Natural killer cell treated with Interleukin-12 subunit alpha and Interleukin-12 subunit beta and Interleukin-15 and Interleukin-18, amount 100 ng/mL, for 72 hours (primary cell): ENCODE measurements around the gene PGP. TPM values are rescaled to one million over a fixed set of nuclear protein-coding genes. Genes with fewer than 3 reads are reported as not detected.

Source experiments
- ATAC-seq, 2 donors: fragments of 150-1000 bp; cut with Tn5 transposase in 1 of 2; sonication (Bioruptor Pico), chemical (Tn5 transposase) in 1 of 2; 2 replicates each; pipeline ENCODE4 v1.10.0; 2021
- DNase-seq: peaks from one replicate; pipeline ENCODE4 v3.0.0; 2022; ENCODE audit warnings: low spot score
- H3K27ac Mint-ChIP-seq, 2 donors: 1 replicate in 1 of 2; 2 replicates in 1 of 2; pipeline ENCODE4 v1.8.0; 2022; ENCODE audit warnings: mixed read lengths in 2 of 2, mild to moderate bottlenecking in 1 of 2, moderate library complexity in 1 of 2
- H3K27me3 Mint-ChIP-seq, 2 donors: 1 replicate in 1 of 2; 2 replicates in 1 of 2; pipeline ENCODE4 v1.8.0; 2022; ENCODE audit warnings: mixed read lengths in 2 of 2
- H3K36me3 Mint-ChIP-seq: one replicate; pipeline ENCODE4 v1.8.0; 2022; ENCODE audit warnings: mixed read lengths
- H3K4me1 Mint-ChIP-seq, 2 donors: 1 replicate in 1 of 2; 2 replicates in 1 of 2; pipeline ENCODE4 v1.8.0; 2022; ENCODE audit warnings: low read depth in 2 of 2, mixed read lengths in 2 of 2, mild to moderate bottlenecking in 1 of 2
- H3K4me3 Mint-ChIP-seq: one replicate; pipeline ENCODE4 v1.8.0; 2022; ENCODE audit warnings: mixed read lengths
- H3K9me3 Mint-ChIP-seq: 2 replicates; pipeline ENCODE4 v1.8.0; 2022; ENCODE audit warnings: mixed read lengths
- total RNA-seq, 2 donors: library from RNA; stranded (reverse); gene quantifications; one replicate each; pipeline ENCODE4 v1.2.3, GENCODE V29; 2022

The PGP gene
- total RNA-seq, 2 donors from 2014 or later, result 18.8 to 39.8 TPM

DNA sequence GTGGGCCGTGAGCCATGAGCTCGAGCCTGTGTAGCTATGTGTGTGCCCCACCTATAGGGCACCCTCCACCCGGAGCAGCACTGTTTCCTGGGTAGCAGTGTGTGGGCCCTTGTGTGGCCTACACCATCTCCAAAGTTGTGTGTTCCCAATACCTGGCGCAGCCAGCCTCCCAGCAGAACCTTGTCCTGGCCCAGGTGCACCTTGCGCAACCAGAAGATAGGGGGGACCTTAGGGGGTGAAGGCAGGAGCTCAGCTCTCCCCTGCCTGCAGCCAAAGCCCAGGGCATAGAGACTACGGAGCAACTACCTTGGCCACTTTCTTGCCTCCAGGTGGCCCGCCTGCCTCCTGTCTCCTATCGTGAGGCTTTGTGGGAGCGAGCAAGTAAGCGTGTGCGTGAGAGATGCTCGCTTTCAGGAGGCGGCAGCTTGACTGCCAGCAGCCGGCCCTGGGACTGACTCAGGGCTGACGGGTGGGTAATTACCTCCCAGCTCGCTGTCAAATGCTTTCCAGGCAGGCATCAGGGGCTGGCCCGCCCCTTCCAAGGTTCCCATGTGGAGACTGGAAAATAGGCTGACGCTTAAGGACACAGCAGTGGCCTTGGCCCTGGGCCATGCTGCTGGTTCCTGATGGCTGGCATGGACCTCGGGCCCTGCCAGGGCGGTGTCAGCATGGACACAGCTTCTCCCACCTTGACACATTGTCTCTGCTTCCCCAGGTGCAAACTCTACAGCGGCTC lies 40.1 kb downstream of the PGP start:
- H3K36me3 Mint-ChIP-seq, result no peaks in the 10 kb centered on the region
- ATAC-seq, result no peak
- H3K4me1 Mint-ChIP-seq, result peaks cover 0 to 3% of the 10 kb centered on the region in 2 donors
- no peaks in the 10 kb centered on the region for H3K9me3 Mint-ChIP-seq
- no peaks in the 10 kb centered on the region for H3K27me3 Mint-ChIP-seq
- no peak overlapping the region for H3K4me3 Mint-ChIP-seq
- no peak overlapping the region for H3K27ac Mint-ChIP-seq
- no peak for DNase-seq

DNA sequence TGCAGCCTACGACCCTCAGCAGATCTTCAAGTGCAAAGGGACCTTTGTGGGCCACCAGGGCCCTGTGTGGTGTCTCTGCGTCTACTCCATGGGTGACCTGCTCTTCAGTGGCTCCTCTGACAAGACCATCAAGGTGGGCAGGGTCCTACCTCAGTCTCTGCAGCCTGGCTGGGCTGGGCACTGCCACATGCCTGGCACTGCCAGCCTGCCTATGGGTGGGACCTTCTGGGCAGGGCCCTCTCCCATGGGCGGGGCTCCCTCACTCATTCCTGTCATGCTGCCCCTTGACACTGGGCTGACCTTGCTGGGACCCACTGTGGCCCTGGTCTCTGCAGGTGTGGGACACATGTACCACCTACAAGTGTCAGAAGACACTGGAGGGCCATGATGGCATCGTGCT lies 40.7 kb downstream of the PGP start:
- DNase-seq, result no peak
- no peaks in the 10 kb centered on the region for H3K36me3 Mint-ChIP-seq
- no peak overlapping the region for H3K4me3 Mint-ChIP-seq
- peaks cover 0 to 3% of the 10 kb centered on the region in 2 donors for H3K4me1 Mint-ChIP-seq
- no peaks in the 10 kb centered on the region for H3K9me3 Mint-ChIP-seq
- ATAC-seq, result no peak
- H3K27me3 Mint-ChIP-seq, result no peaks in the 10 kb centered on the region
- no peak overlapping the region for H3K27ac Mint-ChIP-seq

DNA sequence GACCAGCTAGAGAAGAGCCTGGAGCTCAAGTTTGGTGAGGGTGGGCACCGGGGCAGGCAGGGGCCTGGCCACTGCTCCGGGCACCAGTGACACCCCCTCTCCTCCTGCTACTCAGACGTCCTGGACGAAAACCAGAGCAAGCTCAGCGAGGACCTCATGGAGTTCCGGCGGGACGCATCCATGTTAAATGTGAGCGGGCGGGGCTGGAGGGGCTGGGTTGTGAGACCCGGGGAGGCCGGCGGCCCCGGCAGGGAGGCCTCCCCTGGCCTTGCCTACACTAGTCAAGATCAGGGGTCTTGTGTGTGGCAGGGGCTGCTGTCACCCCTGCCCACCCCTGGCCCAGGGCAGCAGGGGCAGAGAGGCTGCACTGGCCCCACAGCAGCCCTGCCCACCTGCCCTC lies 41.3 kb downstream of the PGP start:
- DNase-seq (no peak), ATAC-seq (no peak)
- H3K4me1 Mint-ChIP-seq, result peaks cover 0 to 3% of the 10 kb centered on the region in 2 donors
- H3K36me3 Mint-ChIP-seq, result no peaks in the 10 kb centered on the region
- H3K27ac Mint-ChIP-seq, result no peak overlapping the region
- no peak overlapping the region for H3K4me3 Mint-ChIP-seq
- no peaks in the 10 kb centered on the region for H3K9me3 Mint-ChIP-seq
- no peaks in the 10 kb centered on the region for H3K27me3 Mint-ChIP-seq

DNA sequence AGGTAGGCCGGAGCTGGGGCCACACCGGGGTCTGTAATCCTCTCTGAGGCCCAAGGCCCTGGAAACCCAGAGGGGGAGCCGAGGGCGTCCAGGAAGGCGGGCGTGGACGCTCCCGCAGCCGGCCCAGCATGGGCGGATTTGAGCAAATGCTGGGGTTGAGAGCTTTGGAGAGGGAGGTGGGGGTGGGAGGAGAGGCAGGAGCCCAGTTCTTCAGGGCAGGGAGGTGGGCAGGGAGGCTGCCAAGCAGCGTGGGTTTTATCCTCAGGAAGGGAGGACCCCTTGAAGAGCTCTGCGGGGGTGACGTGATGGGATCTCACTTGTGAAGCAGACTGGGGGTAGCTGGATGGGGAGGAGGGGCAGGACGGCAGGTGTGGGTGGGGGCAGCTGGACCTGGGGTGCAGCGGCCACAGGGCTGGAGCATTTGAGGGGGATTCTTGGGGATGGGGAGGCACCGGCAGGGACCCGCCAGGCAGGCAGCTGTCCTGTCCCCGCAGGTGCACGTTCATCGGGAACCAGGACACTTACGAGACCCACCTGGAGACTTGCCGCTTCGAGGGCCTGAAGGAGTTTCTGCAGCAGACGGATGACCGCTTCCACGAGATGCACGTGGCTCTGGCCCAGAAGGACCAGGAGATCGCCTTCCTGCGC lies 41.8 kb downstream of the PGP start:
- peaks cover 0 to 3% of the 10 kb centered on the region in 2 donors for H3K4me1 Mint-ChIP-seq
- ATAC-seq, result no peak
- H3K36me3 Mint-ChIP-seq, result no peaks in the 10 kb centered on the region
- H3K27ac Mint-ChIP-seq, result no peak overlapping the region
- H3K27me3 Mint-ChIP-seq, result no peaks in the 10 kb centered on the region
- DNase-seq, result no peak
- no peaks in the 10 kb centered on the region for H3K9me3 Mint-ChIP-seq
- no peak overlapping the region for H3K4me3 Mint-ChIP-seq

DNA sequence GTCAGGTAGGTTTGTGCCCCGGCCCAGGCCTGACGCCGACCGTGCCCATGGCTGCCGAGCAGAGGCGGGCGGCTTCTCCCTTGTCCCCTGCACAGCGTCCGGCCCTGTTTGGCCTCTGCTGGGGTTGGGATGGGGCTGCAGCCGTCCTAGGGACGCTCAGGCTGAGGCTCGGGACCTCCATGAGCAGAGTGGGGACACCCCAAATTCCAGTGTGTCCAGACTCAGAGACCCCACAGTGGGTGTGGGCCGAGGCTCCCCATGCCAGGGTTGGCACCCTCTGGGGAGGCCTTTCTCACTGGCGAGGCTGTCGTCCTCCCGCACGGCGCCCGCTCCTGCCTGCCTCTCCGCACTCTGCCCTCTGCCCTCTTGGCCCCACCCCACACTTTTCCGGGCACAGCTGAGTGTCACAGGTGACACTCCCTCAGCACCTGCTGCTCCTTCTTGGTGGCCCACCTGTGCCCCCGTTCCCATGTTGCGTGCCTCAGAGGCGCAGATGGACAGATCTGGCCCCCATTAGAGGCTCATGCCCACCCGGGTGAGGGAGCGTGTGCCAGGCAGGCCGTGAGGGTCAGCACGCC lies 43.0 kb downstream of the PGP start:
- ATAC-seq, result no peak
- H3K27me3 Mint-ChIP-seq, result no peaks in the 10 kb centered on the region
- H3K27ac Mint-ChIP-seq, result no peak overlapping the region
- H3K36me3 Mint-ChIP-seq, result no peaks in the 10 kb centered on the region
- DNase-seq, result no peak
- H3K9me3 Mint-ChIP-seq, result no peaks in the 10 kb centered on the region
- no peak overlapping the region for H3K4me3 Mint-ChIP-seq
- no peaks in the 10 kb centered on the region for H3K4me1 Mint-ChIP-seq

DNA sequence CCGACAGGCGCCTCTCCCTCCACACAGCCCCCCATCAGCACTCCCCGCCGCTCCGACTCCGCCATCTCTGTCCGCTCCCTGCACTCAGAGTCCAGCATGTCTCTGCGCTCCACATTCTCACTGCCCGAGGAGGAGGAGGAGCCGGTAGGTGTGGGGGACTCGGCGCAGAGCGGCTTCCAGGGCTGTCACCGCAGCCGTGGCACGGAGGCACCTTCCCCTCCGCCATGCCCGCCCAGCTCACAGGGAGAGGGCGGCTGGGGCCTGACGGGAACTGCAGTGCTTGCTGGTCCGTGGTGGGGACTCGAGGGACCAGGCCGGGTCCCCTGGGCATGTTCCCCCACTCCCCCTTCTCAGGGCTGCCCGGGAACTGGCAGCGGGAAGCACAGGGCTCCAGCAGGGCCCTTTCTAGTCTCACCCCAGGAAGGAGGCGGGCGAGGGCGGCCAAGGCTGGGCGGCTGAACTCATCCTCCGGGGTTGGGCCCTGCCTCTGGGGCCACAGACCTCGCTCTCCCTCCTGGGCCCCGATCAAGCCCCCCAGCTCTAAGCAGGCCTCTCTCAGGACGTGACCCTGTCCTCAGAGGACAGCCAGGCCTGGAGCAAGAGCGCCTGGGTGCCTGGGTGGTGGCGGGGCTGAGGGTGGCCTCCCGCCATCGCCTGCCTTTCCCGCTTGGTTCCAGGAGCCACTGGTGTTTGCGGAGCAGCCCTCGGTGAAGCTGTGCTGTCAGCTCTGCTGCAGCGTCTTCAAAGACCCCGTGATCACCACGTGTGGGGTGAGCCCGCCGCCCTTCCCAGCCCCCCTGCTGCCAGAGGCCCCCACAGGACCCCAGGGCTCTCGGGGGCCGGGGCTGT lies 43.8 kb downstream of the PGP start:
- no peaks in the 10 kb centered on the region for H3K9me3 Mint-ChIP-seq
- H3K27me3 Mint-ChIP-seq, result no peaks in the 10 kb centered on the region
- H3K36me3 Mint-ChIP-seq, result no peaks in the 10 kb centered on the region
- no peak for ATAC-seq
- no peaks in the 10 kb centered on the region for H3K4me1 Mint-ChIP-seq
- no peak for DNase-seq
- no peak overlapping the region for H3K4me3 Mint-ChIP-seq
- no peak overlapping the region for H3K27ac Mint-ChIP-seq

DNA sequence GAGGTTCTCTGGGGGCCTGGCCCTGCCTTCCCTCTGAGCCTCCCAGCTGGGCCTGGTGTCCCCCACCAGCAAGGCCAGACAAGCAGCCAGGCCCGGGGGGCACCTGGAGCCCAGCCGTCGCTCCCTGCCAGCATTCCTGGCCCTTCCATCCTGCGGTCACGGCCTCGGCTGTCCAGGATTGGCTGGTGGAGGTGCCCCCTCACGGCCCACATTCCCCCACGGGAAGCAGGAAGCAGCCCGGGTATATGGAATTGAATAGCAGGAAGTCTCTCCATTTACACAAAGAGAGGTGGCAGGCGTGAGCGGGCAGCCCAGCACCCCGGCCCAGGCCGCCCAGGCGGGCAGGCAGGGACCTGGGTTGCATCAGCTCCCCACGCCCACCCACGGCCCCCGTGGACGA lies 44.6 kb downstream of the PGP start:
- ATAC-seq, result no peak
- no peaks in the 10 kb centered on the region for H3K27me3 Mint-ChIP-seq
- H3K4me1 Mint-ChIP-seq, result no peaks in the 10 kb centered on the region
- H3K27ac Mint-ChIP-seq, result no peak overlapping the region
- no peak overlapping the region for H3K4me3 Mint-ChIP-seq
- H3K36me3 Mint-ChIP-seq, result no peaks in the 10 kb centered on the region
- DNase-seq, result no peak
- no peaks in the 10 kb centered on the region for H3K9me3 Mint-ChIP-seq

DNA sequence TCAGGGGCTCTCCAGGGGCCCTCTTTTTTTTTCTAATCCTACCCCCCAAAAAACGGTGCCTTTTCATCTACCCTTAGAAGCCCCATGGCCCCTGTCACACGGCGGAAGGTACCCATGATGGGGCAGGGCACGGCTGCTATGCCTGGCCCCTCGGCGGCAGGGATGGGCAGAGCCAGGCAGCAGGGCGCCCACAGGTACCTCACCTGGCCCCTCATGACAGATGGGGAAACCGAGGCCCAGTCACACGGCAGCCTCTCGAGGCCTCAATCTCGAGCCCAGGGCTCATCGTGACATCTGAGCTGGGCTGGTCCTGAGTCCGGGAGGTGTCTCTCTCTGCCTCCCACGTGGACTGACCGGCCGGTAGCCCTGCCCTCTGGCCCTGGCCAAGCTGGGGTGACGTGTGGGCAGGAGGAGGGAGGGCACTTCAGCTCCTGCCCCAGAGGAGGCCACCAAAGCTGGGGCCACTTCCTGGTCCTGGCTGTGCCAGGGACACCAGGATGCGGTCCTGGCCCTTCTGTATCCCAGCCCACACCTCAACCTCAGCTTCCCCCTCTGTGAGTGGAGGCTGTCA lies 47.5 kb downstream of the PGP start:
- no peaks in the 10 kb centered on the region for H3K9me3 Mint-ChIP-seq
- H3K4me3 Mint-ChIP-seq, result no peak overlapping the region
- H3K27ac Mint-ChIP-seq, result no peak overlapping the region
- DNase-seq, result no peak
- peaks cover 0 to 3% of the 10 kb centered on the region in 2 donors for H3K4me1 Mint-ChIP-seq
- no peaks in the 10 kb centered on the region for H3K27me3 Mint-ChIP-seq
- H3K36me3 Mint-ChIP-seq, result no peaks in the 10 kb centered on the region
- ATAC-seq, result no peak

DNA sequence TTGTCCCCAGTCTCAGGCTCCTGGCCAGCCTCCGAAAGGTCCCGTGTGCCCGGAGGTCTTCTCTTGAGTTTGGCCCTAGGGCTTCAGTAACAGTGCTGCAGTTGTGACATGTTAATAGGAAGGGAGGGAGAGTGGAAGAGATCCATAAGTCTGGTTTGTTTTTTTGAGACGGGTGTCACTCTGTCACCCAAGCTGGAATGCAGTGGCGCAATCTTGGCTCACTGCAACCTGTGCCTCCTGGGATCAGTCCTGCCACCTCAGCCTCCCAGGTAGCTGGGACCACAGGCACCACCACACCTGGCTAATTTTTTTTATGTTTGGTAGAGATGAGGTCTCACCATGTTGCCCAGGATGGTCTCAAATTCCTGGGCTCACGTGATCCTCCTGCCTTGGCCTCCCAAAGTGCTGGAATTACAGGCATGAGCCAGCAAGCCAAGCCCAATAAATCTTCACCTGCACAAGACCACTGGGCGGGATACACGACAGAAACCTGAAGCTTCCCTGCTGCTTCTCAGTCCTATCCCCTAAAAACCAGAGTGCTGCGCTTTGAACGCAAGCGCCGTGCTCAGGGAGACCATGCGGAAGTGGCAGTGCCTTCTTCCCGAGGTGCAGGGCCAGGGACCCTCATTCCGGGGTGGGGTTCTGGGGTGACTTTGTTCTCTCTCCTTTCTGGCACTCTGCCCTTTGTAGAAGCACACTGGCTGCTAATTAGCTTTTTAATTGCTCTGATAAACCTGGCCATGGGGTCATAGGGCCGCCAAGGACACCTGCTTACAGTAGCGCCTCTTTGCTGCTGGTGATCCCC lies 48.2 kb downstream of the PGP start:
- DNase-seq (no peak), ATAC-seq (no peak)
- Mint-ChIP-seq H3K4me1 (peaks cover 0 to 6% of the 10 kb centered on the region in 2 donors), H3K9me3 (no peaks in the 10 kb centered on the region), H3K4me3 (no peak overlapping the region), H3K27ac (no peak overlapping the region), H3K36me3 (no peaks in the 10 kb centered on the region), H3K27me3 (no peaks in the 10 kb centered on the region)

DNA sequence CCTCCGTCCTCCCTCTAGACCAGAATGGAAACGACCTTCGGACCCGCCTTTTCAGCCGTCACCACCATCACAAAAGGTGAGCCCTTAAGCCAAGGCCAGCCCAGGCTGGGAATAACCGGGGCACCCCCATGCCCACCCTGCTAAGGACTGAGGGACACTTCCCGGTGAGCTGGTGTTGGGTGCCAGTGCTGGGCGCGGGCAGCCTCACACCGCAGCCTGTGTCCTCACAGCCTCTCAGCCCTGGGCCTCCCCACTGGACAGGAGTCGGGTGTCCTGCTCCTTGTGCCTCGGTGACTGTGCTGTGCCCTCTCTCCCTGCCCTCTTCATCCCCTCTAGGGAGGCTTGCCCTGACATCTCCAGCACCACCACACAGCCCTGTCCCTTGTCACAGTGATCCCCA lies 48.8 kb downstream of the PGP start:
- no peak for ATAC-seq
- H3K27me3 Mint-ChIP-seq, result no peaks in the 10 kb centered on the region
- no peak for DNase-seq
- H3K4me1 Mint-ChIP-seq, result peaks cover 0 to 6% of the 10 kb centered on the region in 2 donors
- H3K9me3 Mint-ChIP-seq, result no peaks in the 10 kb centered on the region
- H3K4me3 Mint-ChIP-seq, result no peak overlapping the region
- H3K36me3 Mint-ChIP-seq, result no peaks in the 10 kb centered on the region
- no peak overlapping the region for H3K27ac Mint-ChIP-seq

DNA sequence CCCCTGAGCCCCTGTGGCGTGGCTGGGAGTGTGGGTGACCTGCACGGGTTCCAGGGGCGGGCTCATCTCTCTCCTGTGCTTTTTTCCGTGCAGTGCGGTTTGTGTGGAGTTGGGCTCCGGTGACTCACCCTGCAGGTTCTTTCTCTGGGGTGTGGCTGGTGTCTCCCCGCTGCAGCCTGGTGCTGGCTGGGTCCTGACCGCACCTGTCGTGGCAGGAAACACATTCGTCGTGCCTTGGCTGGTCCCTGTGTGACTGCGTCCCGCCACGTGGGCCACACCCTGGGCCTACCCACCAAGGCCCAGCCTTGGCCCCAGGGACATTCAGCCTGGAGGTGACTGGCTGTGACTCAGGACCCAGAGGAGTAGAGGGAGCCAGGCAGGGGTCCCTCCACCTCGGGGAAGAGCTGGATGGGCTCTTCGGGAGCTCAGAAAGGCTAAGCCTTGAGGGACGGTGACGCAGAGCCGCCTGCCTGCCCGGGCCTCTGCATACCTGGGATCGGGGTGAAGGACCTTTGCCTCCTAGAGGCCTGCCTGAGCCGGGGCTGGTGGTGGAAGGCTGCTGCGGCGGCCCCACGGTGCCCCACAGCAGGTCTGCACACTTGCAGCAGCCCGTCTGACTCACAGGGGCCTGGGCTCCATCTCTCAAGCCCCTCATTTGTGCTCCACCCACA lies 51.3 kb downstream of the PGP start:
- peaks cover 0 to 6% of the 10 kb centered on the region in 2 donors for H3K4me1 Mint-ChIP-seq
- no peaks in the 10 kb centered on the region for H3K9me3 Mint-ChIP-seq
- H3K4me3 Mint-ChIP-seq, result no peak overlapping the region
- no peaks in the 10 kb centered on the region for H3K27me3 Mint-ChIP-seq
- ATAC-seq (no peak), DNase-seq (no peak)
- H3K36me3 Mint-ChIP-seq, result no peaks in the 10 kb centered on the region
- no peak overlapping the region for H3K27ac Mint-ChIP-seq

DNA sequence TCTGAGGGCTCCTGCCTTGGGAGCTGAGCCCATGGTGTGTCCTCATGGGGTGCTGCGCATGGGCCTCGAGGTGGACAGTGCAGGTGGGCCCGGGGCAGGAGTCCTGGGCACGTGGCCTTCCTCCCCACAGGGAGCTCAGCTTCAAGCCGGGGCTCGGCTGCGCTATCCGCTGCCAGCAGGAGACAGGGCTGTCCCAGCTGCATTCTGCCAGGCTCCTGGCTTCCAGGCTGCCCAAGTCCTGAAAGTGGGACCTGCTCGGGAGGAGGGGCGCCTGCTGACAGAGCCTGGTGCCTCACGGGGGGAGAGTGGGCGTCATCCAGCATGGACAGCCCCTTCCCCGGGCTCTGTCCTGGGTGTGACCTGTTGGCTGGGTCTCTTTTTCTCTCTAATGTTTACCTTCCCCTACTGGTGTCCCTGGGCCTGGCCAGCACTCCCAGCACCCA lies 51.9 kb downstream of the PGP start:
- no peak for ATAC-seq
- no peaks in the 10 kb centered on the region for H3K27me3 Mint-ChIP-seq
- H3K4me1 Mint-ChIP-seq, result peaks cover 4 to 10% of the 10 kb centered on the region in 2 donors
- H3K4me3 Mint-ChIP-seq, result no peak overlapping the region
- H3K36me3 Mint-ChIP-seq, result no peaks in the 10 kb centered on the region
- DNase-seq, result no peak
- H3K27ac Mint-ChIP-seq, result no peak overlapping the region
- no peaks in the 10 kb centered on the region for H3K9me3 Mint-ChIP-seq
